NCI-H1417 (cell line): ENCODE data around the gene SIPA1.
A peak's percentile ranks its signal among the peaks of the same experiment; 100 is the strongest.
"Not testable (repeated sequence)": the region's sequence is repeated elsewhere in the genome, so short reads cannot be mapped to it uniquely, and the experiment has no call there.

Experiments
- DNase-seq, 3 experiments: peaks; one replicate each; lab custom pipeline; 2025; lab: John Stamatoyannopoulos, UW

SIPA1 gene

GRCh38 chr11:65645710-65646109 lies 7.8 kb downstream of the SIPA1 start:
- no peak for DNase-seq

DNA sequence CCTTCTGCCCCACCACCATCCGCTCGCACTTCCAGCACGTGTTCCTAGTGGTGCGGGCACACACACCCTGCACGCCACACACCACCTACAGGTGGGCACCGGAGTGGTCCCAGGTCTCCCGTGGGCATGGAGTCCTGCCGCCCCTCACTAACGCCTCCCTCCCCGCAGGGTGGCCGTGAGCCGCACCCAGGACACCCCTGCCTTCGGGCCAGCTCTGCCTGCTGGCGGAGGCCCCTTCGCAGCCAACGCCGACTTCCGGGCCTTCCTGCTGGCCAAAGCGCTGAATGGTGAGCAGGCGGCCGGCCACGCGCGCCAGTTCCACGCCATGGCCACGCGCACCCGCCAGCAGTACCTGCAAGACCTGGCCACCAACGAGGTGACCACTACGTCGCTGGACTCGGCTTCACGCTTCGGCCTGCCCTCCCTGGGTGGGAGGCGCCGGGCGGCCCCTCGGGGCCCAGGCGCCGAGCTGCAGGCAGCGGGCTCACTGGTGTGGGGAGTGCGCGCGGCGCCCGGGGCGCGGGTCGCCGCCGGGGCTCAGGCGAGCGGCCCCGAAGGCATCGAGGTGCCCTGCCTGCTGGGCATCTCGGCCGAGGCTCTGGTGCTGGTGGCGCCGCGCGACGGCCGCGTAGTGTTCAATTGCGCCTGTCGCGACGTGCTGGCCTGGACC lies 8.5 kb downstream of the SIPA1 start:
- DNase-seq, result no peak

- peak in 1 of 3 experiments; percentile 46 for DNase-seq
Observed at GRCh38 chr11:65646958-65647701, 9.2 kb downstream of the SIPA1 start.

DNA sequence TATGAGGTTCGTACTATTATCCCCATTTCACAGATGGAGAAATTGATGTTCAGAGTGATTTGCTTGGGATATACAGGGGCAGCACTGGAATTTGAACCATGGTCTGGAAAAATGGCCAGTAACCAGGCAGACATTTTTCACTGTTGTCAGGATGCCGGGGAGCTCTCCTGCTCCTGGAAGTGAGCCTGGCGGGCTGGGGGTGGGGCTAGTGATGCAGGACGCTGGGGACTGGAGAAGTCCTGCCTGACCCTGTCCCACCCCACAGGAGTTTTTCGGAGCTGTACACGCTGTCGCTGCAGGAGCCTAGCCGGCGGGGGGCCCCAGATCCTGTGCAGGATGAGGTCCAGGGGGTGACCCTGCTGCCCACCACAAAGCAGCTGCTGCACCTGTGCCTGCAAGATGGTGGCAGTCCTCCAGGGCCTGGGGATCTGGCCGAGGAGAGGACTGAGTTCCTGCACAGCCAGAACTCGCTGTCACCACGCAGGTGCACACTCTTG lies 11.1 kb downstream of the SIPA1 start:
- DNase-seq, result no peak

- no peak for DNase-seq
Observed at GRCh38 chr11:65649656-65650546, 12.0 kb downstream of the SIPA1 start.

DNA sequence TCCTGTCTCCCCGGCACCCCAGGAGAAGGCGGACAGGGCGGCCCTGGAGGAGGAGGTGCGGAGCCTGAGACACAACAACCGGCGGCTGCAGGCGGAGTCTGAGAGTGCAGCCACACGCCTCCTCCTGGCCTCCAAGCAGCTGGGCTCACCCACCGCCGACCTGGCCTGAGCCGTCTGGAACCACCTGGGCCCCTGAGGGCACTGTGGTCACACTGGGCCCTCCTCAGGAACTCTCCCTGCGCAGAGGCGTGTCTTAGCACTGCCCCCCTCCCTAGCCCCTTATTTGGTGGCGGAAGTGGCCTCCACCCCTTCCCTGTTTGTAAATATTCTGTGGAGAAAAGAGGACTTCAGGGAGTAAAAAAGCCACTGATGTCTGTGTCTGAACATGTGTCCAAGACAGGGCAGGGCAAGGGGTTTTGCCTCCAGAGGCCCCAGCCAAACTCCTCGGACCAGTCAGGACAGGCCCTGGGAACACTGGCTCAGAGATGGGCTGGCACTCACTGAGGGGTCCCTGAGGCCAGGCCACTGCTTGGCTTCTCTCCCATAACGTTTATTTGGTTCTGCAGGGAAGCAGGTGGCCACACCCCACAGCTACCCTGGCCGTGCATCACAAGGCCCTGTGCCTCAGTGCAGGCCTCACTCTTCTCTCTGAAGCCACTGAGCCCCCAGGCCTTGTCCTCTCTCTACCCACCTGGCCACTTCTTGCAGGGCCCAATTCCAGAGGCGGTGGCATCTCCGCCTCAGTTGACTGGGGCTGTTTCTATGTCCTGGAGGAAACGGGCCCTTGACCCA lies 12.8 kb downstream of the SIPA1 start:
- DNase-seq, result no peak

DNA sequence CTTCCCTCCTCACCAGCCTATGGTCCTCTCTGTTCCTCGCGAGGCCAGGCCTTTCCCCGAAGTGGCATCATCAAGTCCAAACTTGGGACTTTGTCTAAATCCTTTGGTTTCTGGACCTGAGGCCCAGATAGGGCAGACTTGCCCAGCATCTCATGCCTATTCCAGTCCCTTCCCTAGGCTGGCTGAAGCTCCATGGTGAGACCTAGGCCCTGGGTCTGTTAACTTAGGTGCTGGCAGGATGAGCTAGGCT lies 13.4 kb downstream of the SIPA1 start:
- no peak for DNase-seq

GRCh38 chr11:65651589-65652510 lies 13.9 kb downstream of the SIPA1 start:
- DNase-seq, result peak in 1 of 3 experiments; percentile 48

DNA sequence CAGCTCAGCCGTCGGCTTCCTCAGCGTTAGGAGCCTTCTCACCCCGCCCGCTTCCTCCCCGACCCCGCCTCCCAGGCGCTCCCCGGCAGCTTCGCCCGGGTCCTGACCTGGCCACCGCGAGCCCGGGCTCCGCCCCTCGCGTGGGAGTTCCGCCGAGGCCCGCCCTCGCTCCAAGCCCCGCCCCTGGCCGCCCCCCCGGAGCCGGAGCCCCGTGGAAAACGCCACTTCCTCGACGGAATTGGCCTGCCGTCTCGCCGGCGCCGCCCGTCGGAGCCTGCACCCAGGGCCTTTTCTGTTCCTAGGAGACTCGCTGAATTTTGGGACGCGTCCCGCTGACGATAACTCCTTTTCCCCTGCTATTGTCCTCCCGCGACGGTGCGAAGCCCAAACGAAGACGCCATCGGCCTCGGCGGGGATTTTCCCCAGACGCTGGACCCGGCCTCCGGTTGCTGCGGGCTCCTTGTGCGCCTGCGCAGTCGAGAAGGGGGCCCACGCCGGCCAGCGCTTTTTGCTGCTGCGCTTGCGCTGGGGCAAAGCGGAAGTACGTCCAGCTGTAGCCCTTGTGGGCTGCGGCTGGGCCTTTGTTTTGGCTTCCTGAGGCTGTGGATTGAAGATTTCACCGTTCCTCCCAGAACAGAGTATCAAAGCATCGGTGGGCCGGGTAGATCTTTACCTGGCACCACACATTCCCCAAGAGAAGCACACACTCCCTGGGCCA lies 14.8 kb downstream of the SIPA1 start:
- peak; percentile 90 to 97 (median 96) for DNase-seq

DNA sequence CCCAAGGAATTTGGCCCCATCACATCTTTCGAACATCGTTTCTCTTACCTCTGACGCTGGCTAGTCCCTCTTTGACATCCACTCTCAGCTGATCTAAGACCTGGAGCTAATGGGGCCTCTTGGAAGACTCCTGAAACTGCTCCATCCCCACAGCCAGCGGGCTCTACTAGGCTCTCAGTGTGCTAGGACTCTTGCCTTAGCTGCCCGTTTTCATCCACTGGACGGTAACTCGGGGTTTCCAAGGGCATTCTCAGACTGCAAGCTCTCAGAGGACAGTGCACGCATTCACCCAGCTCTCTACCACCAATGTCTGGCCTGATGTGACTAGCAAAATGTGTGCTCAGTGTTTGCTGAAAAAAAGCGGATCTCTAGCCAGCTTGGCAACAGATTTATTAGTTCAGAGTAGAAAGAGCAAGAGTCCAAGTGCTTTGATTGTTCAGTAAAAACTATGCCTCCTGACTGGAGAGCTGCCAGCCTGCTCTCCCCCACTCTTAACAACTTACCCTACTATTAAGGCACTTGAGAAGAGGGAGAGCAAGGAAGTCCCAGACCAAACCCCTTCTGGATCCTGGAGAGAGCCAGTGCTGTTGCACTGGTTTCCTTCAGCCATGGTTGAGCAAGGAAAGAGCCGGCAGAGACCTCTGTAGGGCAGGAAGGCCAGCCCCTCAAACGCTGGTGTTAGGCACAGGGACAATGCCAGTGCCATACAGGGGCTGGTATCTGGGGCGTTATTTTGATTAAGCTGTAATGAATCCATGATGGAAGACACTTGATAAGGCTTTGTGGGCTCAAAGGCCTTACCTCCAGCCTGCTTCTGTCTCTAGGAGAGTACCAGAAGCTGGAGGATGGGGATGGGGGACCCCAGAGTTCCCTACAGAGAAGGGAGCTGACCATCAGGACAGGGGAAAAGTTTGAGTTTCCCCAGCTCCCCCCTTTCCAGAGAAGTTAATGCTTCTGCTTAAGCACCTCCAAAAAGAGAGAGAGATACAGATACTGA lies 15.6 kb downstream of the SIPA1 start:
- DNase-seq, result no peak

GRCh38 chr11:65654375-65655349 lies 16.8 kb downstream of the SIPA1 start:
- no peak for DNase-seq

- no peak for DNase-seq
Observed at GRCh38 chr11:65655570-65656332, 17.9 kb downstream of the SIPA1 start.

GRCh38 chr11:65657426-65657825 lies 19.5 kb downstream of the SIPA1 start:
- no peak for DNase-seq

DNA sequence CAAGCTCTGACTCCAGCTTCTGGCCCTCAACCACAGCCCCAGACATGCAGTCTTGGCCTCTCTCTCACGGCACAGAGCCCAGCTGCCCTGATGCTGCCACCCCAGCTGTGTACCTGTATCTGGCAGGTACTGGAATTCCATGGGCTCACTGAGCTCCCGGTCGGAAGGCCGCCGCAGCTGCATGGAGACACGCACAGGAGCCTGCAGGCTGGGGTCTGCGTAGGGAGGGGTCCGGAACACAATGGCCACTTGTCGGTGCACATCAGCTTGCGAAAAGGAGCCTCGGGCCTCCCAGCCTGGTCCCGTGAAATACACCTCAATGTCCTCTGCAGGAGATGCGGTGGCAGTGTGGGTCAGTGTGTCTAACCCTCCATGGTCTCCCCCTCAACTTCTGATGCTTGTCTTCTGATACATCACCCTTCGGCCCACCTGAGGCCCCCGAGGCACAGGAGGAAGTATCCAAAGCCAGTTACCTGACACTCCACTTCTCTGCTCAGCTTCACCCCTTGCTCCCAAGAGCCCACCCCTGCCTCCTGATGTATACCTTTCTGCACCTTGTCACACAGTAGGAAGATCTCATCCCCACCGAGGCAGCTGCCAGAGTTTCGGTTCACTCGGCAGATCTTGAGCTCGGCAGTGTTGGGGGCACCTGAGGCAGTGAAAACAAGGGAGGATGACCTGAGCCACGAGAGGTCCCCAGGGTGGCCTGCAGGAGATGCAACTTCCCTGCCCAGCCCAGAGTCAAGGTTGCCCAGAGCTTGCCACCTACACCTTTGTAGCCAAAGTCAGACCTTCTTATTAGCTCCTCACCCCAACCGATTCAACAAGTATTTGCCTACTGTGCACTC lies 20.5 kb downstream of the SIPA1 start:
- no peak for DNase-seq

DNA sequence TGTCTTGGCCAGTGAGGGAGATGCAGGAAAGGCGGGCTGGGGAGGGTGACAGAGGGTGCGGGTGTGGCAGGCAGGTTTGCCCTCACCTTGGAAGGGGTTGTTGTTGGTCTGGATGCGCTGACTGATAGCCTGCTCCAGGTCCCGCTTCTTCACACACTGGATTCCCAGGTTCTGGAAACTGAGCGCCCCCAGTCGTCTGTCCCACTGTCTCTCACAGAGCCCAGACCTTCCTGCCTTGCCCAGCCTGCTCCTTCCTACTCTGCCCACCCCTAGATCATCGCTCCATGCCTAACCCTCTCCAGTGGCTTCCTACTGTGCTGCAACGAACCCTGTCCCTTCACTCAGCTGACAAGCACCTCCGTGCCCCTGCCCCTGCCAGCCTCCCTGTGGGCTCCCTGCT lies 22.1 kb downstream of the SIPA1 start:
- DNase-seq, result no peak

- not testable (repeated sequence) for DNase-seq
Observed at GRCh38 chr11:65660908-65661307, 23.0 kb downstream of the SIPA1 start.
